ENCODE data around the gene YPEL3.

Gene YPEL3

GRCh38 chr16:30069611-30070462 is 26.2 kb downstream of the YPEL3 start:
- no peak for DNase-seq

- DNase-seq: no peak
These were observed 27.0 kb downstream of the YPEL3 start for GRCh38 chr16:30068750-30069610.

- no peak for DNase-seq
These were observed 27.7 kb downstream of the YPEL3 start for GRCh38 chr16:30068333-30068732.

GRCh38 chr16:30067584-30067916 is 28.5 kb downstream of the YPEL3 start:
- DNase-seq: no peak

- no peak for DNase-seq
These were observed 29.0 kb downstream of the YPEL3 start for GRCh38 chr16:30066761-30067583.

- DNase-seq: no peak
These were observed 29.9 kb downstream of the YPEL3 start for GRCh38 chr16:30065943-30066760.

- DNase-seq: peak; percentile 100
These were observed 30.7 kb downstream of the YPEL3 start, which contains the start of gene ALDOA for GRCh38 chr16:30065102-30065942. Gene ALDOA, plus strand, starts transcription at chr16:30065760. Its CDS starts 1,138 bp downstream, at chr16:30066898.

- no peak for DNase-seq
These were observed 31.3 kb downstream of the YPEL3 start for GRCh38 chr16:30064729-30065101.

- DNase-seq: peak; percentile 79
These were observed 31.9 kb downstream of the YPEL3 start for GRCh38 chr16:30063893-30064728.

- no peak for DNase-seq
These were observed 32.6 kb downstream of the YPEL3 start for GRCh38 chr16:30063278-30063892.

GRCh38 chr16:30060836-30061554 is 35.0 kb downstream of the YPEL3 start:
- no peak for DNase-seq

GRCh38 chr16:30060346-30060745 is 35.7 kb downstream of the YPEL3 start:
- no peak for DNase-seq

GRCh38 chr16:30054959-30055553 is 41.0 kb downstream of the YPEL3 start:
- DNase-seq: no peak

- DNase-seq: no peak
These were observed 41.6 kb downstream of the YPEL3 start for GRCh38 chr16:30054451-30054850.

GRCh38 chr16:30053376-30054015 is 42.5 kb downstream of the YPEL3 start:
- peak; percentile 51 for DNase-seq

GRCh38 chr16:30052671-30053372 is 43.2 kb downstream of the YPEL3 start:
- peak; percentile 88 for DNase-seq

GRCh38 chr16:30051518-30051917 is 44.5 kb downstream of the YPEL3 start:
- no peak for DNase-seq

All from right kidney (tissue), 1 donor.